HFFc6 (cell line): ENCODE results near the gene ARAP3. TPM values are rescaled to one million over a fixed set of nuclear protein-coding genes. Genes with fewer than 3 reads are reported as not detected.

Experiments used
- DNase-seq: peaks from one replicate; pipeline ENCODE4 v3.0.0-alpha.2; 2018
- H3K27ac Mint-ChIP-seq: 2 replicates; pipeline ENCODE4 v1.8.0; 2020; ENCODE audit warnings: mild to moderate bottlenecking, mixed read lengths
- H3K27me3 Mint-ChIP-seq: 2 replicates; pipeline ENCODE4 v1.8.0; 2021; ENCODE audit warnings: mild to moderate bottlenecking, moderate library complexity, mixed read lengths; ENCODE audit not compliant: insufficient read depth
- H3K36me3 Mint-ChIP-seq: 2 replicates; pipeline ENCODE4 v1.8.0; 2021; ENCODE audit warnings: low read depth, mixed read lengths
- H3K4me1 Mint-ChIP-seq: 2 replicates; pipeline ENCODE4 v1.8.0; 2020; ENCODE audit warnings: low read depth, mixed read lengths
- H3K4me3 Mint-ChIP-seq: 2 replicates; pipeline ENCODE4 v1.8.0; 2020; ENCODE audit warnings: mild to moderate bottlenecking, moderate library complexity, mixed read lengths
- H3K9me3 Mint-ChIP-seq: 2 replicates; pipeline ENCODE4 v1.8.0; 2020; ENCODE audit warnings: mild to moderate bottlenecking, mixed read lengths
- total RNA-seq, 6 experiments: library from RNA; stranded (reverse); fragmentation: NEBNext Ultra II Directional; extraction: Animal tissue kit (Norgen Biotek cat#: 25700); gene quantifications; 2 replicates in 1 of 6; 3 replicates in 5 of 6; pipeline ENCODE4 v1.2.3, GENCODE V29; 2021
- TF ChIP-seq, protein P1 (sequence below): fragments of 200-600 bp; sonication (generic); IDR thresholded peaks from 2 replicates; pipeline ENCODE4 v1.5.0; 2021; ENCODE audit warnings: antibody characterized with exemption, mild to moderate bottlenecking

The ARAP3 gene
- total RNA-seq, 6 experiments from 2014 or later = 9.0 to 14.7 (median 13.2) TPM

DNA sequence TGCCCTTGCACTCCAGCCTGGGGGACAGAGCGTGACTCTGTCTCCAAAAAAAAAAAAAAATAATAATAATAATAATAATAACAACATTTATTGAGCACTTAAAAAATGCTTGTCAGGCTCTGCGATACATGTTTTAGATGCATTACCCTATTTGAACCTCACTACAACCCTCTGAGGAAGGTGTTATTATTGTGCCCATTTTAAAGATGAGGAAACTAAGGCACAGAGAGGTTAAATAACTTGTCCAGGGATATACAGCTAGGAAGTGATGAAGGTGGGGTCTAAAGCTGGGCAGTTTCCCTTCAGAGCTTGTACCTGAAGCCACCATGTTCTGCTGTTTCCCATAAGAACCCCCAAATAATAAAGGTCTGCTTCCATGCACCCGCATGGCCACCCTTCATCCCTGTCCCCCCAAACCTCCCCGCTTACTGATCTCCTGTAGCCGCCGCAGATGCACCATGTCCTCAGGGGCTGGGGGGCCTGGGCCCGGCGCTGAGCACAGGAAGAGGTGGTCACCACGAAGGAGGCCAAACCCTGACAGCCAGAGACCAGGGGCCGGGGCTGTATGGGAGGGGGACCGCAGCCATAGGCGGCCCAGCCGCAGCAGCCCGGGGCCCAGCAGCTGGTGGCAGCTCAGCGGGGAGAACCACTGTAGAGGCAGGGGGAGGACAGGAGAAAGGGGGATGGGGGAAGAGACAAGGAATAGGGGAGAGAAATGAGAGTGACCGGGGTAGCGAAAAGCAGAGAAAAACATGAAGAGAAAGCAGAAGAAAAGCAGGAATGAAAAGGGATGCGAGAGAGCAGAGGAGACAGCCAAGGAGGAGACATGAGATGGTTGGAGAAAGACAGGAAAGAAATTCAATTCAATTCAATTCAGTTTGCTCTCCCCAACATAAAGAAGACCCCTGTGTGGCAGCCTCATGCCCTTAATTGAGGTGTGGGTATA, 15.8 kb downstream of the ARAP3 start:
- no peak for DNase-seq
- Mint-ChIP-seq H3K9me3 (no peaks in the 10 kb centered on the region), H3K27me3 (peaks cover 3% of the 10 kb centered on the region; the same call in 1 of the 2 replicates), H3K27ac (no peak overlapping the region), H3K36me3 (peaks cover 10% of the 10 kb centered on the region), H3K4me3 (no peak overlapping the region), H3K4me1 (no peaks in the 10 kb centered on the region)
- TF ChIP-seq, protein P1, sequence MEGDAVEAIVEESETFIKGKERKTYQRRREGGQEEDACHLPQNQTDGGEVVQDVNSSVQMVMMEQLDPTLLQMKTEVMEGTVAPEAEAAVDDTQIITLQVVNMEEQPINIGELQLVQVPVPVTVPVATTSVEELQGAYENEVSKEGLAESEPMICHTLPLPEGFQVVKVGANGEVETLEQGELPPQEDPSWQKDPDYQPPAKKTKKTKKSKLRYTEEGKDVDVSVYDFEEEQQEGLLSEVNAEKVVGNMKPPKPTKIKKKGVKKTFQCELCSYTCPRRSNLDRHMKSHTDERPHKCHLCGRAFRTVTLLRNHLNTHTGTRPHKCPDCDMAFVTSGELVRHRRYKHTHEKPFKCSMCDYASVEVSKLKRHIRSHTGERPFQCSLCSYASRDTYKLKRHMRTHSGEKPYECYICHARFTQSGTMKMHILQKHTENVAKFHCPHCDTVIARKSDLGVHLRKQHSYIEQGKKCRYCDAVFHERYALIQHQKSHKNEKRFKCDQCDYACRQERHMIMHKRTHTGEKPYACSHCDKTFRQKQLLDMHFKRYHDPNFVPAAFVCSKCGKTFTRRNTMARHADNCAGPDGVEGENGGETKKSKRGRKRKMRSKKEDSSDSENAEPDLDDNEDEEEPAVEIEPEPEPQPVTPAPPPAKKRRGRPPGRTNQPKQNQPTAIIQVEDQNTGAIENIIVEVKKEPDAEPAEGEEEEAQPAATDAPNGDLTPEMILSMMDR = no peak

DNA sequence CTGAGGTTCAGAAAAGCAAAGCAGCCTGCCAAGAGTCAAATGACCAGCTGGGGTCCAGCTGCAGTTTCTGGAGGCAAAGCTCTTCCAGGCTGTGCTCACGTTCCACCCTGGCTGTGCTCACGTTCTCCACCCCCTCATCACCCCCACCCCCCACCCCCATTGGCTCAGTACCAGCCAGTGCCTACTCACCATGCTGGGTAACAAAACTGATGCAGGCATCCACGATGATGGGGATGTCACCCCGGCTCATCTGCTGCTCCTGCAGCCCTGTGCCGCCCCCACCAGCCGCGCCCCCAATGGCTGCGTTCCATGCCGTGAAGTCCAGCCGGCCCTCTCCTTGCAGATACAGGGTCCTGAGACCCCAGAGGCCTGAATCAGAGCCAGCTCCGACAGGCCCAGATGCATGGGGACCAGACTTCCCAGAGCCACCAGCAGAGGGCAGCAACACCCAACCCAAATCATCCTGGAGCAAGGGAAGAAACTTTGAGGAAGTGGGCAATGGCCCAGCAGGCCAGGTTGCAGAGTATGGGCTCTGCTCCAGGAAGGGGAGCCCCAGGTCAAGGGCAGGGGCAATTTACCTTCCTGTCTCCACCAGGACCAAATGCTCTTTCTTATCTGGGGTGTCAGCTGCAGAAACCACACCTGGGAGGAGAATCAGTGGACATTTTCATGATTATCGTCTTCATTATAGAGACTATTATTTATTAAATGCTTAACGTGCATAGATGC, 17.1 kb downstream of the ARAP3 start:
- Mint-ChIP-seq H3K4me3 (no peak overlapping the region), H3K27ac (no peak overlapping the region), H3K4me1 (no peaks in the 10 kb centered on the region), H3K36me3 (peaks cover 14% of the 10 kb centered on the region), H3K27me3 (peaks cover 3% of the 10 kb centered on the region), H3K9me3 (no peaks in the 10 kb centered on the region)
- peak; percentile 43 for DNase-seq
- TF ChIP-seq, protein P1 = peak; percentile 96

DNA sequence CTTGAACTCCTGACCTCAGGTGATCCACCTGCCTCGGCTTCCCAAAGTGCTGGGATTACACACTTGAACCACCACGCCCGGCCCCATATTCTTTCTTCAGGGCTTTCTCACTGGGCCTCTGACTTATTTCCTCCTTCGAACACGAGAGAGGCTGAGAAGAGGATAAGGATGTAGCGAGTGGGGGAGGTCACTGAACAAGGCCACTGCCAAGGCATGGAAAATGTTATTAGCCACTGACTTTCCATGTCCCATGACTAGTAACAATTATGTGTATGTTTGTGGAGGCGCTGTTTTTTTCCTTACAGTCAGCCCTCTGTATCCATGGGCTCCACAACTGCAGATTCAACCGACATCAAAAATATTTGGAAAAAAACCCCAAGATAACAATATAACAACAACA, 18.5 kb downstream of the ARAP3 start:
- peaks cover 18% of the 10 kb centered on the region for H3K36me3 Mint-ChIP-seq
- peaks cover 3% of the 10 kb centered on the region for H3K4me1 Mint-ChIP-seq
- no peak overlapping the region for H3K4me3 Mint-ChIP-seq
- no peaks in the 10 kb centered on the region; the same call in none of the 2 replicates for H3K27me3 Mint-ChIP-seq
- no peaks in the 10 kb centered on the region for H3K9me3 Mint-ChIP-seq
- no peak overlapping the region for H3K27ac Mint-ChIP-seq
- TF ChIP-seq, protein P1 = no peak
- DNase-seq = no peak

DNA sequence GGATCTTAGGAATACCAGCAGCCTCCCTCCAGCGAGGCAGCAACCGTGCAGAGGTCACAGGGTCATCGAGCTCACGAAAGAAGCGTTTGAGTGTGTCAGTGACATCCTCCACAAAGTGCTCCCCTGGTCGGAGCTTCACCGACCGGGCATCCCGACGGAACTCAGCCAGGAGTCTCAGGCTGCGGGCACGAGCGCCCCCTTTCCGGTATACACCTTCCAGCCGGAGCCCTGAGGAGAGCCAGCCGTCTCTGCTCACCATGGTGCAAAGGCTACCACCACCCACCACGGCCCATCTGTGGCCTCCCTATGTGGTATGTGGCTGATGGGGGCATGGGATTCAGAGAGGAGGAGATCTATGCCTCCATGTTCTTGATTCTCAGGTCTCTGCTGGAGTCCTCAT, 20.0 kb downstream of the ARAP3 start:
- Mint-ChIP-seq H3K9me3 (no peaks in the 10 kb centered on the region), H3K27ac (no peak overlapping the region), H3K4me3 (no peak overlapping the region), H3K27me3 (no peaks in the 10 kb centered on the region; the same call in none of the 2 replicates), H3K4me1 (peaks cover 17% of the 10 kb centered on the region), H3K36me3 (peaks cover 32% of the 10 kb centered on the region)
- TF ChIP-seq, protein P1 = no peak
- DNase-seq = no peak

DNA sequence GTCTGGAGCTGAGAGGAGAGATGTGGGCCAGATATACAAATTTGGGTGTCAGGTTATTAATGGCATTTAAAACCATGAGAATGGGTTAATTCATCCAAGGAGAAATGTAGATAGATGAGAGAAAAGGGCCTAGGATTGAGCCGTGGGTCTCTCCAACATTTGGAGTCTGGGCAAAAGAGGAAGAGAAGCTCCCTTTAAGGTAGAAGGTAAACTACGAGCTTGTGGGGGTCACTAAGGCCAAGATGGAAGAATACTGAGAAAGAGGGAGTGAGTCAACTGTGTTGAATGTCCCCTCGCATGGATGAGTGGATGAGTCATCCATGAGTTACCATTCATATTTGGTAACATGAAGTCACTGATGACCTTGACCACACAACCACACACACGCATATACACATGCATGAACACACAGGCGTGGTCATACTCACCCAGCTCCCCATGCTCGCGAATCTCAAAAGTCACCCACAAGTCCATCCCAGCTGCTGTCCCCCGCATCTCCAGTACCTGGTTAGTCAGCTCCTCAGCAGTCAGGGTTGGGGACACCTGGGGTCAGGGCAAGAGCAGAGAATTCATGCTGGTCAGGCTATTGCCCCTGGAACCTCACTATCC, 24.0 kb downstream of the ARAP3 start:
- peaks cover 64% of the 10 kb centered on the region for H3K36me3 Mint-ChIP-seq
- H3K27ac Mint-ChIP-seq = peak overlapping the region; percentile 85

More for the DNA sequence above, 24.0 kb downstream of the ARAP3 start:
- Mint-ChIP-seq H3K4me3 (peak overlapping the region; percentile 10), H3K27me3 (no peaks in the 10 kb centered on the region; the same call in none of the 2 replicates), H3K4me1 (peaks cover 45% of the 10 kb centered on the region), H3K9me3 (no peaks in the 10 kb centered on the region)
- DNase-seq = peak; percentile 95
- TF ChIP-seq, protein P1 = no peak
